ENCODE data around the gene MYH1. TPM values are rescaled to one million over a fixed set of nuclear protein-coding genes. Genes with fewer than 3 reads are reported as not detected.
"Not testable (repeated sequence)": the region's sequence is repeated elsewhere in the genome, so short reads cannot be mapped to it uniquely, and the experiment has no call there.

The MYH1 gene
- total RNA-seq, 2 experiments from 2014 or later: not detected

GRCh38 chr17:10549096-10549842 lies 30.9 kb upstream of the MYH1 start, which contains the start of gene MYH2:
MYH2 (minus strand) TSS chr17:10549658; CDS start chr17:10547920, 1,738 bp downstream.
- H3K4me1 ChIP-seq (ENCODE audit: insufficient read depth, low read length): no peaks in the 10 kb centered on the region
- ChIA-PET POLR2A (no interaction called here), CTCF (no interaction called here)
- intact Hi-C loops (cut with DNase I, micrococcal nuclease): no loop called here
- DNase-seq: no peak
- ATAC-seq (ENCODE audit: poor library complexity): no peak
- H3K36me3 Mint-ChIP-seq (ENCODE audit: low read depth): no peaks in the 10 kb centered on the region
- peaks cover 0 to 5% of the 10 kb centered on the region in 2 experiments for H3K9me3 ChIP-seq (ENCODE audit: control insufficient read depth in 1 of 2, insufficient read depth in 1 of 2, low read length in 2 of 2)
- H3K27me3 Mint-ChIP-seq: peaks cover 8% of the 10 kb centered on the region
- no peaks in the 10 kb centered on the region for H3K4me1 Mint-ChIP-seq (ENCODE audit: low read depth)
- TF ChIP-seq CTCF (IDR thresholded peaks at IDR 0.05): no peak
- no peaks in the 10 kb centered on the region for H3K27me3 ChIP-seq (ENCODE audit: control insufficient read depth in 1 of 2, insufficient read depth in 2 of 2, low read length in 2 of 2)
- no peak within 1 kb of the TSS for H3K27ac Mint-ChIP-seq
- no peaks in the 10 kb centered on the region for H3K9me3 Mint-ChIP-seq
- H3K4me3 ChIP-seq (ENCODE audit: low read length): no peak within 1 kb of the TSS
- H3K4me3 Mint-ChIP-seq: no peak within 1 kb of the TSS
- H3K27ac ChIP-seq (ENCODE audit: low read depth in 1 of 2, low read length in 2 of 2): no peak within 1 kb of the TSS
- H3K36me3 ChIP-seq (ENCODE audit: insufficient read depth, low read length): no peaks in the 10 kb centered on the region

- ATAC-seq (ENCODE audit: poor library complexity): no peak
- no peak overlapping the region for H3K27ac Mint-ChIP-seq
- H3K9me3 ChIP-seq (ENCODE audit: control insufficient read depth in 1 of 2, insufficient read depth in 1 of 2, low read length in 2 of 2): peaks cover 0 to 5% of the 10 kb centered on the region in 2 experiments
- no peaks in the 10 kb centered on the region for H3K9me3 Mint-ChIP-seq
- no peaks in the 10 kb centered on the region for H3K4me1 ChIP-seq (ENCODE audit: insufficient read depth, low read length)
- CTCF ChIA-PET: no interaction called here
- H3K27me3 ChIP-seq (ENCODE audit: control insufficient read depth in 1 of 2, insufficient read depth in 2 of 2, low read length in 2 of 2): no peaks in the 10 kb centered on the region
- POLR2A ChIA-PET: no interaction called here
- H3K4me3 ChIP-seq (ENCODE audit: low read length): no peak overlapping the region
- DNase-seq: no peak
- H3K36me3 ChIP-seq (ENCODE audit: insufficient read depth, low read length): no peaks in the 10 kb centered on the region
- H3K4me1 Mint-ChIP-seq (ENCODE audit: low read depth): no peaks in the 10 kb centered on the region
- intact Hi-C loops (cut with DNase I, micrococcal nuclease): no loop called here
- no peak for TF ChIP-seq CTCF (IDR thresholded peaks at IDR 0.05)
- no peak overlapping the region for H3K27ac ChIP-seq (ENCODE audit: low read depth in 1 of 2, low read length in 2 of 2)
- H3K27me3 Mint-ChIP-seq: peaks cover 8% of the 10 kb centered on the region
- H3K36me3 Mint-ChIP-seq (ENCODE audit: low read depth): no peaks in the 10 kb centered on the region
- H3K4me3 Mint-ChIP-seq: no peak overlapping the region
These were observed 29.0 kb upstream of the MYH1 start for GRCh38 chr17:10547351-10547750.

GRCh38 chr17:10543486-10543885 lies 25.1 kb upstream of the MYH1 start:
- peaks cover 11 to 13% of the 10 kb centered on the region in 2 experiments for H3K9me3 ChIP-seq (ENCODE audit: control insufficient read depth in 1 of 2, insufficient read depth in 1 of 2, low read length in 2 of 2)
- POLR2A ChIA-PET; H3K36me3 Mint-ChIP-seq (ENCODE audit: low read depth); H3K27me3 Mint-ChIP-seq; DNase-seq; ATAC-seq (ENCODE audit: poor library complexity); H3K9me3 Mint-ChIP-seq; H3K27ac Mint-ChIP-seq; H3K36me3 ChIP-seq (ENCODE audit: insufficient read depth, low read length); H3K4me1 ChIP-seq (ENCODE audit: insufficient read depth, low read length); H3K4me1 Mint-ChIP-seq (ENCODE audit: low read depth); CTCF ChIA-PET; H3K27me3 ChIP-seq (ENCODE audit: control insufficient read depth in 1 of 2, insufficient read depth in 2 of 2, low read length in 2 of 2); H3K4me3 Mint-ChIP-seq; H3K4me3 ChIP-seq (ENCODE audit: low read length); H3K27ac ChIP-seq (ENCODE audit: low read depth in 1 of 2, low read length in 2 of 2); intact Hi-C loops (cut with DNase I, micrococcal nuclease): not testable (repeated sequence)

GRCh38 chr17:10541179-10541578 lies 22.8 kb upstream of the MYH1 start:
- H3K4me3 ChIP-seq (ENCODE audit: low read length); H3K27me3 Mint-ChIP-seq; H3K36me3 ChIP-seq (ENCODE audit: insufficient read depth, low read length); H3K27me3 ChIP-seq (ENCODE audit: control insufficient read depth in 1 of 2, insufficient read depth in 2 of 2, low read length in 2 of 2); H3K36me3 Mint-ChIP-seq (ENCODE audit: low read depth); H3K4me3 Mint-ChIP-seq; intact Hi-C loops (cut with DNase I, micrococcal nuclease); H3K27ac Mint-ChIP-seq; DNase-seq; ATAC-seq (ENCODE audit: poor library complexity); H3K4me1 Mint-ChIP-seq (ENCODE audit: low read depth); H3K4me1 ChIP-seq (ENCODE audit: insufficient read depth, low read length); H3K9me3 Mint-ChIP-seq; H3K27ac ChIP-seq (ENCODE audit: low read depth in 1 of 2, low read length in 2 of 2); CTCF ChIA-PET; POLR2A ChIA-PET: not testable (repeated sequence)
- H3K9me3 ChIP-seq (ENCODE audit: control insufficient read depth in 1 of 2, insufficient read depth in 1 of 2, low read length in 2 of 2): peaks cover 11 to 16% of the 10 kb centered on the region in 2 experiments
